Upper lobe of left lung (tissue), 6 donors: ENCODE measurements around the gene SPOP. TPM values are rescaled to one million over a fixed set of nuclear protein-coding genes. Genes with fewer than 3 reads are reported as not detected.
"Not testable (repeated sequence)": the region's sequence is repeated elsewhere in the genome, so short reads cannot be mapped to it uniquely, and the experiment has no call there.

ENCODE experiments used
- ATAC-seq, 2 donors: fragments of 200-7000 bp; cut with Tn5 transposase; one replicate each; pipeline ENCODE4 v1.9.1; 2022; ENCODE audit warnings: mild to moderate bottlenecking in 2 of 2, moderate library complexity in 2 of 2; ENCODE audit not compliant: low FRiP score in 2 of 2
- DNase-seq, 2 donors: peaks; one replicate each; pipeline ENCODE4 v3.0.0-alpha.2; 2019 to 2020
- H3K27ac ChIP-seq, 4 donors: fragments of 200-600 bp; sonication (generic); one replicate each; pipeline ENCODE4 v1.5.1; 2016 to 2019
- H3K27me3 ChIP-seq, 4 donors: fragments of 200-600 bp; sonication (generic); one replicate each; pipeline ENCODE4 v1.5.1; 2017 to 2019
- H3K36me3 ChIP-seq, 4 donors: fragments of 200-600 bp; sonication (generic); one replicate each; pipeline ENCODE4 v1.5.1; 2016 to 2019
- H3K4me1 ChIP-seq, 4 donors: fragments of 200-600 bp; sonication (generic); one replicate each; pipeline ENCODE4 v1.5.1; 2018 to 2019
- H3K4me3 ChIP-seq, 4 donors: fragments of 200-600 bp; sonication (generic); one replicate each; pipeline ENCODE4 v1.5.1; 2017 to 2019; ENCODE audit warnings: mild to moderate bottlenecking in 2 of 4, moderate library complexity in 1 of 4
- H3K9me3 ChIP-seq, 4 donors: fragments of 200-600 bp; sonication (generic); one replicate each; pipeline ENCODE4 v1.5.1; 2018 to 2019
- EP300 ChIP-seq, 4 donors: sonication (generic); formaldehyde crosslinking; IDR thresholded peaks; one replicate each; pipeline ENCODE4 v1.5.1; 2017; ENCODE audit warnings: antibody characterized with exemption in 4 of 4, control low read depth in 2 of 4
- POLR2A ChIP-seq, 4 donors: fragments of 450-650 bp; IDR thresholded peaks; one replicate each; pipeline ENCODE4 v1.5.1; 2016 to 2017; ENCODE audit warnings: antibody characterized with exemption in 4 of 4, mild to moderate bottlenecking in 2 of 4
- POLR2AphosphoS5 ChIP-seq, 2 donors: sonication (generic); formaldehyde crosslinking; IDR thresholded peaks; one replicate each; pipeline ENCODE4 v1.5.1; 2017; ENCODE audit warnings: antibody characterized with exemption in 2 of 2
- WGBS, 2 donors: methylation state at CpG; one replicate each; pipeline ENCODE4 v1.1.5; 2017 to 2018; 5-methylcytosine and 5-hydroxymethylcytosine counted together
- total RNA-seq, 6 donors: library from RNA; depleted of rRNA in 4 of 6; stranded (reverse); fragments of >200 nt in 4 of 6; gene quantifications; one replicate each; pipeline versions ENCODE4 v1.1.0 to v1.2.1, GENCODE V29; 2016 to 2021
- TF ChIP-seq, protein P1 (sequence below), 6 experiments: fragments of 450-650 bp in 4 of 6; fragments of 200-600 bp in 2 of 6; sonication (generic) in 2 of 6; IDR thresholded peaks; one replicate each; pipeline ENCODE4 v1.5.1; 2016 to 2019; ENCODE audit warnings: antibody characterized with exemption in 6 of 6
- donor health status: DM: no; HTN: no; CAD: no; lungs with moderate emphysema.
- donor health status: DM: no; HTN: yes; CAD: no; lungs with severe emphysema.

The SPOP gene
- total RNA-seq, 6 donors from 2014 or later: 56.6 to 99.2 (median 80.4) TPM

- ATAC-seq (peak; percentile 78 to 95), DNase-seq (peak in 1 of 2 donors; percentile 71)
- no peaks in the 10 kb centered on the region for H3K36me3 ChIP-seq
- no peak overlapping the region for H3K4me3 ChIP-seq
- 63 to 67% methylated on average over 10 of the region's 10 CpGs for WGBS, 2 donors
- H3K4me1 ChIP-seq: peaks cover 33 to 41% (median 39%) of the 10 kb centered on the region in 4 donors
- H3K9me3 ChIP-seq: no peaks in the 10 kb centered on the region
- no peaks in the 10 kb centered on the region for H3K27me3 ChIP-seq
- H3K27ac ChIP-seq: peak overlapping the region; percentile 72 to 80 (median 78)
- TF ChIP-seq POLR2A (IDR thresholded peaks at IDR 0.05) (no peak), EP300 (IDR thresholded peaks at IDR 0.05) (peak in 1 of 4 donors; percentile 43)
These were observed 31.3 kb downstream of the SPOP start for GRCh38 chr17:49646391-49647255.

DNA sequence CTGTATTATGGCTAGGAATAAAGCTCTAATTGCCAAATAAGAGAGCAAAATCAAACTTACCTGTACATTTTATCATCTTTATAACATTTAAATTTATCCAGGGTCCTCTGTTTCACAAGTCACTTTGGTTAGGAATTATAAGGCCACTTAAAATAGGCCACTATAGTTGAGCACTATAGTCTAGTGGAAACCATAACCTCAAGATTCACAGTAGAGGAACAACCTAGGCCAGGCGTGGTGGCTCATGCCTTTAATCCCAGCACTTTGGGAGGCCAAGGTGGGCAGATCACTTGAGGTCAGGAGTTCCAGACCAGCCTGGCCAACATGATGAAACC lies 31.9 kb downstream of the SPOP start:
- not testable (repeated sequence) for DNase-seq, H3K9me3 ChIP-seq, H3K27me3 ChIP-seq, H3K36me3 ChIP-seq
- Histone ChIP-seq H3K27ac (peak overlapping the region; percentile 72 to 80 (median 78)), H3K4me3 (peak overlapping the region in 1 of 4 donors; percentile 5), H3K4me1 (peaks cover 33 to 40% (median 38%) of the 10 kb centered on the region in 4 donors)
- WGBS, 2 donors: 85 to 100% methylated on average over 1 of the region's 1 CpG
- ATAC-seq: peak; percentile 31 to 56

DNA sequence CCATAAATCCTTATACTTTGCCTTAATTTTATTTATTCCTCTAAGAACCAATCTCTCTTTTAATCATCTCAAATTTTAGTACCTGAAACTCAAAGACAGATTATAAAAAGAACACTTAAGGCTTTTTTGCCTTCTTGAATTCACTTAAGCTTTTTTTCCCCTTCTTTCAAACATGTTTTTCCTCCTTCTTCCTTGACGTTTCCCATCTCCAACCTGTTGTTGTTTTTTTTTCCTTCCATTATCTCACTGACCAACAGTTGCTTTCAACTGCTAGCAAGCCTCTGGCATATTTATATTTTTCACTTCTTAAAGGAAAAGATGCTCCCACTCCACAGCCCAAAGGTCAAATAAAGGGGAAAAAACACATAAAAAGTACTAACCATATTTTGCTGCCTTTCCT lies 32.2 kb downstream of the SPOP start:
- Histone ChIP-seq H3K36me3 (no peaks in the 10 kb centered on the region), H3K27ac (peak overlapping the region; percentile 72 to 80 (median 78)), H3K9me3 (no peaks in the 10 kb centered on the region), H3K27me3 (no peaks in the 10 kb centered on the region), H3K4me3 (peak overlapping the region in 1 of 4 donors; percentile 5), H3K4me1 (peaks cover 33 to 40% (median 36%) of the 10 kb centered on the region in 4 donors)
- no peak for TF ChIP-seq POLR2A (IDR thresholded peaks at IDR 0.05)
- TF ChIP-seq EP300 (IDR thresholded peaks at IDR 0.05): no peak
- TF ChIP-seq POLR2AphosphoS5 (IDR thresholded peaks at IDR 0.05): no peak
- ATAC-seq (no peak), DNase-seq (no peak)
- 27 to 38% methylated on average over 1 of the region's 1 CpG for whole genome bisulfite sequencing, 2 donors

DNA sequence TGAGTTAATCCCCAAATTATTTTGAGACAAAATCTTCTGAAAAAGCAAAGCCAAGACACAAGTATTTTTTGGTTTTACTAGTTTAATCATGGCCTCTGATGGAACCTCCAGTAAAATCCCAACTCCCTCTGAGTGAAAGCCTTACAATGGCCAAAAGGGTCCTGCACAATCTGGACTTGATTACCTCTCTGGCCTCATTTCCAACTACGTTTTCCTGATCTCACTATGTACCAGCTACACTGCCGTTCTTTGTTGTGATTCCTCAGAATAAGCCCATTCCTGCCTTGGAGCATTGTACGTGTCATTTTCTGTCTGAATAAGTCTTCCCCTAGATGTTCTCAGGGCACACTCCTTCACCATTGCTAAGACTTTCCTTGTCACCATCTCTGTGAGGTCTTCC lies 37.3 kb downstream of the SPOP start:
- Histone ChIP-seq H3K4me3 (no peak overlapping the region), H3K27ac (no peak overlapping the region), H3K27me3 (no peaks in the 10 kb centered on the region), H3K4me1 (peaks cover 15 to 27% (median 22%) of the 10 kb centered on the region in 4 donors), H3K36me3 (no peaks in the 10 kb centered on the region), H3K9me3 (no peaks in the 10 kb centered on the region)
- DNase-seq: no peak
- 94 to 100% methylated on average over 3 of the region's 3 CpGs for WGBS, 2 donors
- peak in 1 of 2 donors; percentile 40 for ATAC-seq
- TF ChIP-seq POLR2AphosphoS5 (IDR thresholded peaks at IDR 0.05): no peak
- TF ChIP-seq POLR2A (IDR thresholded peaks at IDR 0.05): no peak
- no peak for TF ChIP-seq EP300 (IDR thresholded peaks at IDR 0.05)
- TF ChIP-seq, protein P1, sequence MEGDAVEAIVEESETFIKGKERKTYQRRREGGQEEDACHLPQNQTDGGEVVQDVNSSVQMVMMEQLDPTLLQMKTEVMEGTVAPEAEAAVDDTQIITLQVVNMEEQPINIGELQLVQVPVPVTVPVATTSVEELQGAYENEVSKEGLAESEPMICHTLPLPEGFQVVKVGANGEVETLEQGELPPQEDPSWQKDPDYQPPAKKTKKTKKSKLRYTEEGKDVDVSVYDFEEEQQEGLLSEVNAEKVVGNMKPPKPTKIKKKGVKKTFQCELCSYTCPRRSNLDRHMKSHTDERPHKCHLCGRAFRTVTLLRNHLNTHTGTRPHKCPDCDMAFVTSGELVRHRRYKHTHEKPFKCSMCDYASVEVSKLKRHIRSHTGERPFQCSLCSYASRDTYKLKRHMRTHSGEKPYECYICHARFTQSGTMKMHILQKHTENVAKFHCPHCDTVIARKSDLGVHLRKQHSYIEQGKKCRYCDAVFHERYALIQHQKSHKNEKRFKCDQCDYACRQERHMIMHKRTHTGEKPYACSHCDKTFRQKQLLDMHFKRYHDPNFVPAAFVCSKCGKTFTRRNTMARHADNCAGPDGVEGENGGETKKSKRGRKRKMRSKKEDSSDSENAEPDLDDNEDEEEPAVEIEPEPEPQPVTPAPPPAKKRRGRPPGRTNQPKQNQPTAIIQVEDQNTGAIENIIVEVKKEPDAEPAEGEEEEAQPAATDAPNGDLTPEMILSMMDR (IDR thresholded peaks at IDR 0.05): no peak

DNA sequence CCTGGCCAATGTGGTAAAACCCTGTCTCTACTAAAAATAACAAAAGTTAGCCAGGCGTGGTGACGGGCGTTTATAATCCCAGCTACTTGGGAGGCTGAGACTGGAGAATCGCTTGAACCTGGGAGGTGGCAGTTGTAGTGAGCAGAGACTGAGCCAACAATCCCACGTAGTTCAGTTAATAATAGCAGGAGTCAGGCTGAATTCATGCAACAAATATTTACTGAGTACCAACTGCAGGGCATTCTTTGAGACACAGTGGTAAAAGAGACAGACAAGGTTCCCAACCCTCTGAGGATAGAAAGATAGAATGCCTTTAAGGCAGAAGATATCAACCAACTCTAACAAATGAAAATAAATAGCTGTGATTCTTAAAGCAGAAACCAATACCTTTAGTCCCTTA lies 39.1 kb downstream of the SPOP start:
- DNase-seq (no peak), ATAC-seq (no peak)
- Histone ChIP-seq H3K36me3 (no peaks in the 10 kb centered on the region), H3K4me1 (peaks cover 19 to 32% (median 26%) of the 10 kb centered on the region in 4 donors), H3K27me3 (no peaks in the 10 kb centered on the region), H3K9me3 (no peaks in the 10 kb centered on the region), H3K27ac (no peak overlapping the region), H3K4me3 (no peak overlapping the region)
- 92 to 97% methylated on average over 5 of the region's 5 CpGs for WGBS, 2 donors
- TF ChIP-seq, protein P1 (IDR thresholded peaks at IDR 0.05): no peak
- TF ChIP-seq EP300 (IDR thresholded peaks at IDR 0.05) (no peak), POLR2AphosphoS5 (IDR thresholded peaks at IDR 0.05) (no peak), POLR2A (IDR thresholded peaks at IDR 0.05) (no peak)

GRCh38 chr17:49637739-49638138 lies 40.2 kb downstream of the SPOP start:
- 85 to 95% methylated on average over 1 of the region's 1 CpG for WGBS, 2 donors
- DNase-seq (no peak), ATAC-seq (peak in 1 of 2 donors; percentile 34)
- Histone ChIP-seq H3K4me1 (peaks cover 23 to 37% (median 29%) of the 10 kb centered on the region in 4 donors), H3K4me3 (no peak overlapping the region), H3K9me3 (no peaks in the 10 kb centered on the region), H3K27me3 (no peaks in the 10 kb centered on the region), H3K36me3 (no peaks in the 10 kb centered on the region), H3K27ac (no peak overlapping the region)
- TF ChIP-seq EP300 (IDR thresholded peaks at IDR 0.05) (no peak), POLR2A (IDR thresholded peaks at IDR 0.05) (no peak), POLR2AphosphoS5 (IDR thresholded peaks at IDR 0.05) (no peak)
- TF ChIP-seq, protein P1 (IDR thresholded peaks at IDR 0.05): no peak
